Breast epithelium (tissue), 4 donors: Measurements from ENCODE around the gene SPATS1. TPM values are rescaled to one million over a fixed set of nuclear protein-coding genes. Genes with fewer than 3 reads are reported as not detected.

Source experiments
- DNase-seq, 2 donors: peaks; one replicate each; pipeline ENCODE4 v3.0.0-alpha.2; 2019; ENCODE audit warnings: low spot score in 2 of 2
- H3K27ac ChIP-seq, 2 donors: fragments of 200-600 bp; sonication (generic) in 1 of 2; one replicate each; pipeline ENCODE4 v1.5.1; 2016 to 2019; ENCODE audit warnings: mild to moderate bottlenecking in 1 of 2
- H3K27me3 ChIP-seq, 2 donors: fragments of 200-600 bp; sonication (generic) in 1 of 2; one replicate each; pipeline versions ENCODE4 v1.5.1 to v1.6.0; 2017 to 2019; ENCODE audit warnings: control low read depth in 1 of 2, mild to moderate bottlenecking in 1 of 2
- H3K36me3 ChIP-seq: fragments of 200-600 bp; one replicate; pipeline ENCODE4 v1.5.1; 2019
- H3K4me1 ChIP-seq, 2 donors: fragments of 200-600 bp; sonication (generic); one replicate each; pipeline ENCODE4 v1.5.1; 2016 to 2019; ENCODE audit warnings: control low read depth in 1 of 2
- H3K4me3 ChIP-seq, 3 donors: fragments of 200-600 bp; sonication (generic); 1 replicate in 2 of 3; 2 replicates in 1 of 3; pipeline ENCODE4 v1.5.1; 2016 to 2019; ENCODE audit warnings: mild to moderate bottlenecking in 3 of 3, moderate library complexity in 2 of 3
- H3K9me3 ChIP-seq, 2 donors: fragments of 200-600 bp; sonication (generic) in 1 of 2; one replicate each; pipeline ENCODE4 v1.5.1; 2016 to 2019; ENCODE audit warnings: control low read depth in 1 of 2
- POLR2A ChIP-seq: fragments of 450-650 bp; IDR thresholded peaks from one replicate; pipeline ENCODE4 v1.6.1; 2016; ENCODE audit warnings: antibody characterized with exemption, mild to moderate bottlenecking, moderate library complexity
- POLR2AphosphoS5 ChIP-seq, 3 donors: sonication (generic); formaldehyde crosslinking; IDR thresholded peaks; one replicate each; pipeline ENCODE4 v1.6.1; 2017; ENCODE audit warnings: antibody characterized with exemption in 3 of 3
- intact Hi-C: fragments of 100-400 bp; cut with DNase I; formaldehyde crosslinking; loops from one replicate; pipeline ENCODE4 v1.15.1; 2023; ENCODE audit warnings: low total_unique reads
- total RNA-seq, 3 donors: library from RNA; depleted of rRNA; stranded (reverse); fragments of >200 nt; gene quantifications; one replicate each; pipeline ENCODE4 v1.1.0, GENCODE V29; 2016
- TF ChIP-seq, protein P1 (sequence below), 3 donors: fragments of 450-650 bp; IDR thresholded peaks; one replicate each; pipeline ENCODE4 v1.5.1; 2016 to 2017; ENCODE audit warnings: antibody characterized with exemption in 3 of 3, mild to moderate bottlenecking in 3 of 3, moderate library complexity in 3 of 3

The SPATS1 gene
- total RNA-seq, 3 donors from 2014 or later: not detected

DNA sequence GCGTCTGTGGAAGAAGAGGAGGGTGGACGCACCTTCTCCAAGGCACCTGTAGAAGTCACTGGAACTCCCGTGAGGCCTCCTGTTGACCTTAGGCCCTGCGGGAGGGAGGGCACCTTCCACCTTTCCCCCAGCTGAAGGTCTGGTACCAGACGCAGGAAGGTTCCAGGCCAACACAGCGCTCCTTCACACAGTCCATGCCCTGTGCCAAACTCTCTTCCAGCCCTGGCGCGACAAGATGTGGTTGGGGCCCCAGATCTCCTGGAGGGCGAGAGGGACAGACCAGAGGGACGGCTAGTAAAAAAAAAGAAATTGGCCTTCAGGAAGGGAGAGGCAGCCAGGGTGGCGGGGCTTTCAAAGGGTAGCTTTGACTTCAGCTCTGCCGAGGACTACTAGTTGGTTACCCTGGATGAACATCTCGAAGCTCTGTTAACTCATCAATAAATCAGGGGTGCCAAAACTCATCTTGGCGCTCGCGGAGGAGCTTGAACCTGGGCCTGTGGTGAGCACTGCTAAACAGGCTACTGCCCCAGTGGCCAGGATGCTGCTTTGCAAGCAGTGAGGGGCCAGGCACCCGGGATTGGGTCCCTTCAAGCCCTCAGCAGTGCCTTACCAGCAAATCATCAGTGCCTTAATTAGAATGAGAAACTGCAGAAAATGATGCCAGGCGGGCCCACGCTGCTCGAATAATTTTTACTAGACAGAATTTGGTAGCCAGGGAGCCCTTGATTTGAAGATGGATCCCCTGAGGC lies 44.2 kb upstream of the SPATS1 start:
- Histone ChIP-seq H3K27me3 (peaks cover 0 to 29% of the 10 kb centered on the region in 2 donors), H3K9me3 (no peaks in the 10 kb centered on the region), H3K27ac (no peak overlapping the region), H3K36me3 (no peaks in the 10 kb centered on the region), H3K4me1 (peaks cover 0 to 5% of the 10 kb centered on the region in 2 donors), H3K4me3 (peak overlapping the region in 2 of 3 donors; percentile 57 to 75)
- TF ChIP-seq, protein P1, sequence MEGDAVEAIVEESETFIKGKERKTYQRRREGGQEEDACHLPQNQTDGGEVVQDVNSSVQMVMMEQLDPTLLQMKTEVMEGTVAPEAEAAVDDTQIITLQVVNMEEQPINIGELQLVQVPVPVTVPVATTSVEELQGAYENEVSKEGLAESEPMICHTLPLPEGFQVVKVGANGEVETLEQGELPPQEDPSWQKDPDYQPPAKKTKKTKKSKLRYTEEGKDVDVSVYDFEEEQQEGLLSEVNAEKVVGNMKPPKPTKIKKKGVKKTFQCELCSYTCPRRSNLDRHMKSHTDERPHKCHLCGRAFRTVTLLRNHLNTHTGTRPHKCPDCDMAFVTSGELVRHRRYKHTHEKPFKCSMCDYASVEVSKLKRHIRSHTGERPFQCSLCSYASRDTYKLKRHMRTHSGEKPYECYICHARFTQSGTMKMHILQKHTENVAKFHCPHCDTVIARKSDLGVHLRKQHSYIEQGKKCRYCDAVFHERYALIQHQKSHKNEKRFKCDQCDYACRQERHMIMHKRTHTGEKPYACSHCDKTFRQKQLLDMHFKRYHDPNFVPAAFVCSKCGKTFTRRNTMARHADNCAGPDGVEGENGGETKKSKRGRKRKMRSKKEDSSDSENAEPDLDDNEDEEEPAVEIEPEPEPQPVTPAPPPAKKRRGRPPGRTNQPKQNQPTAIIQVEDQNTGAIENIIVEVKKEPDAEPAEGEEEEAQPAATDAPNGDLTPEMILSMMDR (IDR thresholded peaks at IDR 0.05): no peak
- TF ChIP-seq POLR2A (no peak), POLR2AphosphoS5 (IDR thresholded peaks at IDR 0.05) (no peak)
- intact Hi-C loops: no loop called here
- no peak for DNase-seq

DNA sequence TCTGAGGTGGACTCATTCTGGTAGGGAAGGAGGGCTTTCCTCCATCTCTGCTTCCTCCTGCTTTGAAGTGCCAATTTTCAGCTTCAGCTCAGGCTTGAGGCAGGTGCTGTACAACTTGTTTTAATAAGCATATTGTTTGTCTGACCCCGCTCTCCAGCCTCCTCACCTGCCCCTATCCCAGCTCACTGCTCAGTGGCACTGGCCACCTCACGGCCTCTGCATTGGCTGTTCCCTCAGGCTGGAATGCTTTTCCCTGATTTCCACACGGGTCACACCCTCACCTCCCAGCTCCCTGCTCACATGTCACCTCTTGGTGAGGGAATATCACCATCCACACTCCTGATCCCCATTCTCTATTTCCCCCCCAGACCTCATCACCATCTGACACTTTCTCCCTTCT lies 43.6 kb upstream of the SPATS1 start:
- Histone ChIP-seq H3K4me3 (no peak overlapping the region), H3K27me3 (peaks cover 0 to 25% of the 10 kb centered on the region in 2 donors), H3K36me3 (no peaks in the 10 kb centered on the region), H3K9me3 (no peaks in the 10 kb centered on the region), H3K4me1 (peaks cover 0 to 5% of the 10 kb centered on the region in 2 donors), H3K27ac (no peak overlapping the region)
- intact Hi-C loops: no loop called here
- TF ChIP-seq POLR2A (no peak), POLR2AphosphoS5 (IDR thresholded peaks at IDR 0.05) (no peak)
- TF ChIP-seq, protein P1 (IDR thresholded peaks at IDR 0.05): no peak
- no peak for DNase-seq

DNA sequence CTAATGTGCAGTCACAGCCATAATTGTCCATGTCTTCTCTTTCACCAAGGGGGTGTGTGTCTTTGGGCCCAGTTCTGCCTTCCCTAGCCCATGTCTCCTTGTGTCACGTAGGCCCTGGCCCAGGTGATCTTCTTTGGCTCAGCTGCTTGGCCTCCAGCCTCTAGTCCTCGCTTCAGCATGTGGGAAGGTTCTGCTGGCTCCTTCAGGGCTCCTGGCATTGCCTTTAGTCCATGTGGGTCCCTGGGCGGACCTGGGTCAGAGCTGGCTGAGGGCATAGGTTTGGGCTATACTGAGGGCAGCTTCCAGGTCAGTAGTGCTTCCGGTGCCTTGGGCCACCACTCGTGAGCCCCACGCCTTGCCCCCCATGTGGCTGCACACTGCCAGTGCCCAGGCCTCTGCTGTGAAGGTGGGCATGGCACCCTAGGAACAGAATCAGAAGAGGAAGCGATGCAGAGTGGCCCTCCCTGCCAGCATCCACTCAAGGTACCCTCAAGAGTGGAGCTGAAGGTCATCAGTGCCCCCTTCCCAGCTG lies 42.1 kb upstream of the SPATS1 start:
- intact Hi-C loops: no loop called here
- no peak overlapping the region for H3K27ac ChIP-seq
- peaks cover 0 to 5% of the 10 kb centered on the region in 2 donors for H3K4me1 ChIP-seq
- no peaks in the 10 kb centered on the region for H3K9me3 ChIP-seq
- no peaks in the 10 kb centered on the region for H3K36me3 ChIP-seq
- TF ChIP-seq, protein P1 (IDR thresholded peaks at IDR 0.05): no peak
- TF ChIP-seq POLR2AphosphoS5 (IDR thresholded peaks at IDR 0.05) (no peak), POLR2A (no peak)
- no peak overlapping the region for H3K4me3 ChIP-seq
- DNase-seq: no peak
- H3K27me3 ChIP-seq: peaks cover 0 to 18% of the 10 kb centered on the region in 2 donors

DNA sequence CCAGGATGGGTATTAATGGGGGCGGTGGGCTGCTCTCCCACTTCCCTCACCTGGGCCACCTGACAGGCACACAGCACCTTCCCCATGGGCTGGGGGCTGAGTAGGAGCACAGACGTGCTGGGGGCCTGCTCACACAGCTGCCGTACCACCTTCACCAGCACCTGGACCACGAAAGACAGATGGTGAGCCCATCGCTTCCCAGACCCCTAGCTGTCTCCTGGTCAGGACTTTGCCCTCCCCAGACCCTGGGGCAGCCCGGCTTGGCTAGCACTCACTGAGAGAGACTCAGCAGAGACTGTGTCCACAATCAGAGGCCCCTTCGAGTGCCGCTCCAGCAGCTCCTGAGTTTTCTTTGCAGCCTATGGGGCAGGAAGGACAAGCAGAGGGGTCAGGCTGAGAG lies 41.3 kb upstream of the SPATS1 start:
- Histone ChIP-seq H3K27me3 (peaks cover 0 to 11% of the 10 kb centered on the region in 2 donors), H3K4me1 (peaks cover 0 to 5% of the 10 kb centered on the region in 2 donors), H3K9me3 (no peaks in the 10 kb centered on the region), H3K4me3 (no peak overlapping the region), H3K27ac (no peak overlapping the region), H3K36me3 (no peaks in the 10 kb centered on the region)
- TF ChIP-seq, protein P1 (IDR thresholded peaks at IDR 0.05): no peak
- TF ChIP-seq POLR2A (no peak), POLR2AphosphoS5 (IDR thresholded peaks at IDR 0.05) (no peak)
- intact Hi-C loops: no loop called here
- no peak for DNase-seq

DNA sequence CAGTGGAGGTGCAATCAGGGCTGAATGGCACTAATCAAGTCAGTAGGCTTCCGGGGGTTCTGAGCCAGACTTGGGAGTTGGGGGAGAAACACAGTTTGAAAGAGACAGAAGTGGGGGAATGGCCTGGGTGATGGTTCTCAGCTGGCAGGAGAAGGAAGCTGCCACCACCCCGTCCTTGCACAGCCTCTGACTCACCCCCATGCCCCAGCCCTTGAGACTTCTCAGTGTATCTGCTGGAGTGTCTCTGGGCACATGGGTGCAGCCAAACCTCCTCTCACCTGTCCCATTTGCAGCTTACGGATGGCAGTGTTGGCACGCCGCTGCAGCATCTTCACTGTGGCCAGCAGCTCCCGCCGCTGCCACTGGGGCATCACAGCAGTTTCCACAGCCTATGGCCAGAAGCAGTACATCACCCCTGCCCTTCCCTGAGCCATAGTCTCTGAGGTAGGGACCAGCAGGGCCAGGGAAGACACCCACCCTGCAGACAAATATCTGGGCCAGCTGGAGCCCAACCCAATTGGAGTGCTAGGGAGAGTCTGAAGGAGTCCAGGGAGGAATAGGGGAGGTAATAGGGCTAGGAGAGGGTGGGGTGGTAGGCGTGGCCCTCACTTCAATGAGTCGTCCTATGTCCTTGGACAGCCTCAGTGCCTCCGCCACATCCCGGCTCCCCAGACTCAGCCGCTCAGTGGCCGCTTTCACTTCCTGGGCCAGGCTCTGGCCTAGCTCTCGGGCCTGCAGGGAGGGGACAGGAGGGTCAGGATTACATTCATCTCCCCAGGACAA lies 40.5 kb upstream of the SPATS1 start:
- H3K36me3 ChIP-seq: no peaks in the 10 kb centered on the region
- no peak overlapping the region for H3K27ac ChIP-seq
- peaks cover 0 to 5% of the 10 kb centered on the region in 2 donors for H3K4me1 ChIP-seq
- no peaks in the 10 kb centered on the region for H3K9me3 ChIP-seq
- H3K27me3 ChIP-seq: peaks cover 0 to 4% of the 10 kb centered on the region in 2 donors
- no peak for DNase-seq
- TF ChIP-seq POLR2AphosphoS5 (IDR thresholded peaks at IDR 0.05) (no peak), POLR2A (no peak)
- TF ChIP-seq, protein P1 (IDR thresholded peaks at IDR 0.05): no peak
- intact Hi-C loops: no loop called here
- no peak overlapping the region for H3K4me3 ChIP-seq
